NCI-H226 (cell line): ENCODE data around the gene KIF18A.
A peak's percentile ranks its signal among the peaks of the same experiment; 100 is the strongest.
"Not testable (repeated sequence)": the region's sequence is repeated elsewhere in the genome, so short reads cannot be mapped to it uniquely, and the experiment has no call there.

Source experiments
- DNase-seq: peaks from one replicate; pipeline ENCODE4 v3.0.0-alpha.2; 2015

Gene KIF18A

DNA sequence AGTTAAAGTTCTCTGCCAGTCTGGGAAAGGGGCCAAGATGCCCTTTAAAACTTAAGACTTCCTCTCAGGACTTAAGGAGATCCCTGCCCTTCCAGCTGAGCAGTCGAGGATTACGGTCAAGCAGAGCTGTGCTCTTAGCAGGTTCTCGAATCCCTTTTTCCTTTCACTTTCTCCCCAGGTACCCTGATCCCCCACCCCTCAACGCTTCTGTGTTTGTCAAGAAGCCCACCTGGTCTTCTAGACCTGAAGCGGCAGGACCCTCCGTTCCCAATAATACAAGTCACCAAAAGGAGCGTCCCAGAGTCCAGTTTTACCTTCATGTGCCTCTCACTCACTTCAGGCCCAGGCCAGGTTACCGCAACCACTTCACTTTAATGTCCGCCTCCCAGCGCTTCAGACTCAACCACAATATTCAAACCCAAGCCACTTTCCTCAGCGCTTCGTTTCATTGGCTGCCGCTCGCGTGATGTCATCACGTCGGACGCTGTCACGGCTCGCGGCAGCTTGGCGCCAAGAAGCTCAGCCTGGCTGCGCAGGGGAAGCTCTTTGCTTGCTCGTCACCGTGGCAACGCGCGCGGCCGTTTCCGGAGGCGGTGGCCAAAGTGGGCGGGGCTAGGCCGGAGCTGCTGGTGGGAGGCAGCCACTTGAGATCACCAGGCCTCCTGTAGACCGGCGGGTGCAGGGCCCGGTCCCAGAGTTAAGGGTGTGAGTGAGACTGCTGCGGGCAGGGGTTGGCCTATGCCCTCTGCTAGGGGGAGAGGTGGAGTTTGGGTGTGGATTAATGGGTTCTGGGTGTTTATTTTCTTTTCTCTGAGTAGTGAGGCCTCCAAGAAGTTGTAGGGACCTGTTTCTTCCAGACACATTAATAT lies at the start of gene KIF18A, which contains the start of gene METTL15:
Gene KIF18A (minus strand): TSS at position 407 of the 869 bp plus-strand sequence. CDS start 10,209 bp downstream, outside the sequence.
Gene METTL15 (plus strand): TSS at position 639 of the 869 bp plus-strand sequence. CDS start 4,947 bp downstream, outside the sequence.
- DNase-seq, result peak; percentile 99

DNA sequence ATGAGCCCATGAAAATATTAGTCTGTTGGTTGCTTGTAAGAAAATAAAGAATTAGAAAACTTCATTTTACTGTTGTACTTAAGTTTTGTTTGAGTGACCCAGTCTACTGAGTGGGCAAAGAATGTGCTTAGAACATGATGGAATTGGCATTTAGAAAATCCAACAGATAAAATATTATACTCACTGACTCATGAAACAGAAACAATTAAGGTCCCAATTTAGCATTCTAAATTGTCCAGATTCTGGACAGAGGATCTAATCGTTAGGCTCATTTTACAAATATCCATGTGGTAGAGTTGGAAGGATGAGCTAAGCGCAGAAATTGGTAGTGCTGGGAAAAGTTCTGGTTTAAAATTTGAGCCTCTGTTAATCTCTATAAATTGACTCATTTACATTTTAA lies 45.6 kb upstream of the KIF18A start:
- no peak for DNase-seq

DNA sequence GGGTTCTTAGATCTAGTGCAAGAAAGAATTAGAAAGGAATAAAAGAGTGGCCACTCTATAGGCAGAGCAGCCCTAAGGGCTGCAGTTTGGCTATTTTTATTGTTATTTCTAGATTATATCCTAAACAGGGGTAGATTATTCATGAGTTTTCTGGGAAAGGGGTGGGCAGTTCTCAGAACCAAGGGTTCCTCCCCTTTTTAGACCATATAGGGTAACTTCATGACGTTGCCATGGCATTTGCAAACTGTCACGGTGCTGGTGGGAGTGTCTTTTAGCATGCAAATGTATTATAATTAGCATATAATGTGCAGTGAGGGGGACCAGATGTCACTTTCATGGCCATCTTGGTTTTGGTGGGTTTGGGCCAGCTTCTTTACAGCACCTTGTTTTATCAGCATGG lies 44.8 kb upstream of the KIF18A start:
- no peak for DNase-seq

DNA sequence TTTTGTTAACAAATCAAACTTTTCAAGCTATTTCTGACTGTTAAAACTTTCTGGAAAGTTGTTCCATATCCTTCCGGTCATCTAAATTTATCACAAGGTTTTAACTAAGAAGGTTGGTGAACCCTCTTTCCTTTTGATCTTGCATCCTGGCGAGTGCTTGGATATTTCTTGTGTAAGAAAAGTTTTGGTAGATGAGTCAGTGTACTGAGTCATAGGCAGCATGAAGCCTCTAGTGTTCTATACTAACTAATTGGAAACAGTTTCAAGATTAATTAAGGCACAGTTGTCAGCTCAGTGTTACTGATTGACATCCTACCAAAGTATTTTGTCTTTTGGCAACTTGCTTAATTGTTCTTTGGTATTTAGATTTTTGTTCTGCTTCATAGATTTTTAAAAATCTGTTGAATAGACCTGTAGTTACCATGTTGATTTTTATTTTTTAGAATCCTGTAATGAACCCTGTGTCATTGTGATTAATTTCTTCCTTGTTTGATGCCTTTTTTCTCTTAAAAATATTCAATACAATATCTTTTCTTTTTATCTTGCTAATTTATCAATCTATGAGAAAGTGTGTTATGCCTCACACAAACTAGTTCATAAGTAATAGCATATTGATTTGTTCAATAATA lies 38.3 kb upstream of the KIF18A start:
- peak; percentile 88 for DNase-seq

- DNase-seq, result peak; percentile 66
Observed at GRCh38 chr11:28144808-28145207, 36.9 kb upstream of the KIF18A start.

DNA sequence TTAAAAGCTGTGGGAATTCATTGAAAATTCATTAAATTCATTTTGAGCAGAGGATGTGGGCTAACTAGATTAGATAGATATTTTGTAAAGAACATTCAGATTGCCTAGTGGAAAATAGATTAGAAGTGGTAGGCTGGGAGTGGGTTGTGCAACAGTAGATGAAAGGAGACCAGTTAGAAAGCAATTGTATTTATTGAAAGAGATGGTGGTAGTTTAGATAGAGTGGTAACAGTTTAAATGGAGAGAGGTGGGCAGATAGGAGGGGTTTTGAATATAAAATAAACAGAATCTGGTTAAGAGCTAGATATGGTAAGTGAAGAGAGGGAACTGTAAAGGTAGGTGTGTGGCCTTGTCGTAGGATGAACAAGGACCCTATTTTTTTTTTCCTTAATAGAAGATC lies 34.8 kb upstream of the KIF18A start:
- no peak for DNase-seq

DNA sequence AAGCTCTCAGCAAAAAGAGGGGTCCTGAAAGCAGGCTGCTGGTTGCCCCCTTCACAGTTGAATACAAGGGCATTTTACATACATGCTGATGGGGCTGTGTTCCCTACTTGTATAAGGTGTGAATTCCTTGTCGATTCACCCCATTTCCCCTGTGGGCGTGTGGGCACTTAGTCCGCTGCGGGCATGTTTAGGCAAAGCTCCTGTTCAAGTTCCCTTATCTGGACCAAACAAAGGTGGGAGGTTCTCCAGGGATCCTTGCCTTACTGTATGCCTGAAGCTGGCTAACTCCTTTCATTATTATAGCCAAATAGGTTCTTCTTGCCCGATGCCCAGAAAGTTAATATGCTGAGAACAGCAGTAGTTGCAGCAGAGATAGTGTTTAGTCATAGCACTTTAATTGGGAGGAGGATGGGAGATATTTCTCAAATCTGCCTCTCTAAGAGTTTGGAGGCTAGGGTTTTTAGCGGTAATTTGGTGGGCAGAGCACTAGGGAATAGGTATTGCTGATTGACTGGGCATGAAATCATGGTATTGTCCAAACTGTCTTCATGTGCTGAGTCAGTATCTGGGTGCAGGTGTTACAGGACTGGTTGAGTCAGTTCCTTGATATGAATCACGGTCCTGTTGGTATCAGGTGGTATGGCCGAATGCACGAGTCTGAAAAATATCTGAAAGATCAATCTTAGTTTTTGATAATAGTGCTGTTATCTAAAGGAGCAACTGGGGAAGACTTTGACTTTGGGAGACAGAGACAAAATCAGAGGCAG lies 32.9 kb upstream of the KIF18A start:
- DNase-seq, result no peak

- DNase-seq, result no peak
Observed at GRCh38 chr11:28139841-28140415, 32.0 kb upstream of the KIF18A start.

- no peak for DNase-seq
Observed at GRCh38 chr11:28137832-28138231, 29.9 kb upstream of the KIF18A start.

GRCh38 chr11:28137366-28137765 lies 29.4 kb upstream of the KIF18A start:
- DNase-seq, result no peak

DNA sequence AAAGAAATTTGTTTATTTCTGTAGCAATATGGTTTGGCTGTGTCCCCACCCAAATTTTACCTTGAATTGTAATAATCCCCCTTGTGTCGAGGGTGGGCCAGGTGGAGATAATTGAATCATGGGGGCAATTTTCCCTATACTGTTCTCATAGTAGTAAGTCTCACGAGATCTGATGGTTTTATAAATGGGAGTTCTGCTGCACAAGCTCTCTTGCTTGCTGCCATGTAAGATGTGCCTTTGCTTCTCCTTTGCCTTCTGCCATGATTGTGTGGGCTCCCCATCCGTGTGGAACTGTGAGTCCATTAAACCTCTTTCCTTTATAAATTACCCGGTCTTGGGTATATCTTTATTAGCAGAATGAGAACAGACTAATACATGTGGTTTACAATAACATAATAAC lies 28.2 kb upstream of the KIF18A start:
- DNase-seq, result not testable (repeated sequence)

DNA sequence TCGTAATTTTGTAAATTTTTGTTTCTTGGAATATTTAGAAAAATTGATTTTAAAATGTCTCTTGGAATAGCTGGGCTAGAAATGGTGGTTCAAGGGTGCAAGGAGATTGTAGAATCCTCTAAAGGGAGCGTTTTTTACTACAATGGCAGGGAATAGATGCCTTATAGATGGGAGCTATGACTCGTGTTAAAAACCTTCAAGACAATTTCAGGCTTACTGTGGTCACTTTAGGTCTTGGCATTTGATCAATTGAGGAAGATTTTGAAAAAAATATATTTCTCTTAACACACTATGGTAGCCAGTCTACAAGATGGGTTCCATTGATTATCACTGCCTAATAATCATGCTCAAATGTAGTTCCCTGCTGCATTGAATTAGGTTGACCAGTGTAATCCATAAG lies 25.2 kb upstream of the KIF18A start:
- DNase-seq, result no peak

- no peak for DNase-seq
Observed at GRCh38 chr11:28132548-28132947, 24.6 kb upstream of the KIF18A start.

GRCh38 chr11:28123151-28123581 lies 15.2 kb upstream of the KIF18A start:
- DNase-seq, result no peak

DNA sequence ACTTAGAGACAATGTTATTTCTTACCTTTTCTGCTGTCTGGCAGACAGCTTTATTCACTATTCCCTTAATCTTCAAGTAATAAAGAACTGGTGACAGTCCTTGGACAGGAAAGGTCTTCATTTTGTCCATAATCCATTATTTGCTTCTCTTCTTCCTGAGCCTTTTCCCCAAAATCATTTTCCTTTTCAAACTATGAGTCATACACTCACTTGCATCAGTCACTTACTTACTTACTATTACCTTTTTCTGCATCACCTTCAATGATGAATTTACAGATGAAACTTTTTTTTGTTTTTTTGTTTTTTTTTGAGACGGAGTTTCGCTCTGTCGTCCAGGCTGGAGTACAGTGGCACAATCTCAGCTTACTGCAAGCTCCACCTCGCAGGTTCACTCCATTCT lies 9.8 kb upstream of the KIF18A start:
- DNase-seq, result no peak

GRCh38 chr11:28114731-28115130 lies 6.8 kb upstream of the KIF18A start:
- DNase-seq, result no peak

- DNase-seq, result no peak
Observed at GRCh38 chr11:28114116-28114515, 6.2 kb upstream of the KIF18A start.

GRCh38 chr11:28110821-28111200 lies 2.9 kb upstream of the KIF18A start:
- no peak for DNase-seq

GRCh38 chr11:28110108-28110820 lies 2.3 kb upstream of the KIF18A start:
- DNase-seq, result peak; percentile 77

GRCh38 chr11:28108958-28109357 lies 1.0 kb upstream of the KIF18A start:
- no peak for DNase-seq

DNA sequence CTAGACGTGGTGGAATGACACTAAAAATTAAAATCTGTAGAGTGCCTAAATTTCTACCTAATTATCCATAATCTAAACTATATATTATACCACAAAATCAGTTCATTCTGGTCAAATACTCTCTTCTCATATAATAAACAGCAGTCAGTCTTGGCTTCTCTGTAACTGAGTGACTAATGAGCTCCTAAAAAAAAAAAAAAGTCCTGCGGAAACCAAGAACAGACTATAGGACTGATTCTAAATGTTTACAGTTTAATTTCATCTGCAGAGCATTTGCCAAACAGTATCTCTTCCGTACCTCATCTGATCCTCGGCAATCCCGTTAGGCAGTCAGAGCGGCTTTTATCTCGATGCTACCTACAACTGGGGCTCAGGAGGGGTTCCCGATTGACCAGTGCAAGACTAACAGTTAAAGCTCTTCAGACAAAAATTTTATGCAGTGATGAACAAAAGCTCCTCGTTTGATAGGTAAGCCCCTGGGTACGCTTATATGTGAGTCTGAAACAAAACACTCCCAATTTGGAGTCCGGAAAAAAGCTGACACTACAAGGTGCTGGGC lies 686 bp downstream of the KIF18A start:
- peak; percentile 6 for DNase-seq
